Spleen (tissue), 7 donors: Measurements from ENCODE around the gene ATP1A2.

Experiments
- POLR2AphosphoS5 ChIP-seq, 3 donors: sonication (generic); formaldehyde crosslinking; IDR thresholded peaks; one replicate each; pipeline ENCODE4 v1.5.1; 2017; ENCODE audit warnings: antibody characterized with exemption in 3 of 3
- TF ChIP-seq, protein P1 (sequence below), 11 experiments: fragments of 200-600 bp in 7 of 11; fragments of 450-650 bp in 4 of 11; sonication (generic) in 4 of 11; IDR thresholded peaks in 8 of 11; conservative IDR thresholded peaks in 3 of 11; 1 replicate in 7 of 11; 2 replicates in 4 of 11; pipeline versions ENCODE4 v1.4.0 to v1.8.0; 2016 to 2021; ENCODE audit warnings: antibody characterized with exemption in 11 of 11, inconsistent platforms in 4 of 11, mild to moderate bottlenecking in 1 of 11
- donor health status: DM: no; HTN: no; CAD: no; lungs with moderate emphysema.
- donor health status: DM: no; HTN: no; CAD: no.
- donor health status: DM: no; HTN: no; CAD: no.

DNA sequence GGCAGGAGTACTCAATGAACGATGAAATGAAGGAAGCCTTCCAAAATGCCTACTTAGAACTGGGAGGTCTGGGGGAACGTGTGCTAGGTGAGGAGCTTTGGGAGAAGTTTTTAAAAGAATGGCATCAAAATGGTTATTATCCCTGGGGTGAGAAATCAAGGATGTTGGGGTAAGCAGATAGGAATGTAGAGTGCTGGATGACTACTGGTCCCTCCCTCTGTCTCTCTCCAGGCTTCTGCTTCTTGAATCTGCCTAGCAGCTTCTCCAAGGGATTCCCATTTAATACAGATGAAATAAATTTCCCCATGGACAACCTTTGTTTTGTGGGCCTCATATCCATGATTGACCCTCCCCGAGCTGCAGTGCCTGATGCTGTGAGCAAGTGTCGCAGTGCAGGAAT is 55.8 kb downstream of the ATP1A2 start:
- TF ChIP-seq POLR2AphosphoS5 (IDR thresholded peaks at IDR 0.05): no peak
- TF ChIP-seq, protein P1, sequence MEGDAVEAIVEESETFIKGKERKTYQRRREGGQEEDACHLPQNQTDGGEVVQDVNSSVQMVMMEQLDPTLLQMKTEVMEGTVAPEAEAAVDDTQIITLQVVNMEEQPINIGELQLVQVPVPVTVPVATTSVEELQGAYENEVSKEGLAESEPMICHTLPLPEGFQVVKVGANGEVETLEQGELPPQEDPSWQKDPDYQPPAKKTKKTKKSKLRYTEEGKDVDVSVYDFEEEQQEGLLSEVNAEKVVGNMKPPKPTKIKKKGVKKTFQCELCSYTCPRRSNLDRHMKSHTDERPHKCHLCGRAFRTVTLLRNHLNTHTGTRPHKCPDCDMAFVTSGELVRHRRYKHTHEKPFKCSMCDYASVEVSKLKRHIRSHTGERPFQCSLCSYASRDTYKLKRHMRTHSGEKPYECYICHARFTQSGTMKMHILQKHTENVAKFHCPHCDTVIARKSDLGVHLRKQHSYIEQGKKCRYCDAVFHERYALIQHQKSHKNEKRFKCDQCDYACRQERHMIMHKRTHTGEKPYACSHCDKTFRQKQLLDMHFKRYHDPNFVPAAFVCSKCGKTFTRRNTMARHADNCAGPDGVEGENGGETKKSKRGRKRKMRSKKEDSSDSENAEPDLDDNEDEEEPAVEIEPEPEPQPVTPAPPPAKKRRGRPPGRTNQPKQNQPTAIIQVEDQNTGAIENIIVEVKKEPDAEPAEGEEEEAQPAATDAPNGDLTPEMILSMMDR (IDR thresholded peaks at IDR 0.05 in 8 of 11, conservative IDR thresholded peaks at IDR 0.05 in 3 of 11): no peak
